NB4 (cell line): ENCODE results near the gene C11orf52.

Source experiments
- DNase-seq: peaks from one replicate; pipeline ENCODE4 v3.0.0; 2010; ENCODE audit warnings: low read depth
- H3K4me3 ChIP-seq: one replicate; pipeline ENCODE4 v1.5.1; 2011; ENCODE audit warnings: mild to moderate bottlenecking, low read depth, low read length, moderate library complexity
- CTCF ChIP-seq: IDR thresholded peaks from one replicate; pipeline ENCODE4 v1.5.1; 2012; ENCODE audit warnings: low read depth, low read length
- MAX ChIP-seq: IDR thresholded peaks from 2 replicates; pipeline ENCODE4 v1.6.1; 2011; ENCODE audit warnings: low read depth, low read length
- MYC ChIP-seq: IDR thresholded peaks from 2 replicates; pipeline ENCODE4 v1.6.1; 2011; ENCODE audit warnings: low read depth, low read length
- POLR2A ChIP-seq: IDR thresholded peaks from 2 replicates; pipeline ENCODE4 v1.6.1; 2011; ENCODE audit warnings: mild to moderate bottlenecking; ENCODE audit not compliant: insufficient read length; ENCODE audit errors: extremely low read depth

The C11orf52 gene

GRCh38 chr11:111966678-111967077, 48.0 kb downstream of the C11orf52 start:
- DNase-seq = no peak
- H3K4me3 ChIP-seq = no peak overlapping the region
- TF ChIP-seq POLR2A (no peak), MYC (no peak), MAX (no peak), CTCF (no peak)

- DNase-seq = no peak
- no peak for TF ChIP-seq CTCF
- no peak for TF ChIP-seq MAX
- TF ChIP-seq MYC = no peak
- no peak for TF ChIP-seq POLR2A
- no peak overlapping the region for H3K4me3 ChIP-seq
Measured at GRCh38 chr11:111967649-111968048, 48.9 kb downstream of the C11orf52 start.

GRCh38 chr11:111969344-111969743, 50.6 kb downstream of the C11orf52 start:
- no peak for TF ChIP-seq MYC
- TF ChIP-seq POLR2A = no peak
- TF ChIP-seq CTCF = no peak
- no peak for TF ChIP-seq MAX
- no peak for DNase-seq
- H3K4me3 ChIP-seq = no peak overlapping the region

GRCh38 chr11:111974446-111974845, 55.7 kb downstream of the C11orf52 start:
- no peak overlapping the region for H3K4me3 ChIP-seq
- TF ChIP-seq MAX = no peak
- no peak for TF ChIP-seq MYC
- TF ChIP-seq CTCF = no peak
- no peak for TF ChIP-seq POLR2A
- no peak for DNase-seq

GRCh38 chr11:111975076-111975806, 56.5 kb downstream of the C11orf52 start:
- peak; percentile 6 for DNase-seq
- TF ChIP-seq MYC (no peak), MAX (no peak), POLR2A (no peak), CTCF (peak; percentile 24)
- no peak overlapping the region for H3K4me3 ChIP-seq
